Fibroblast of lung (primary cell): Measurements from ENCODE around the gene CLPSL2. TPM values are rescaled to one million over a fixed set of nuclear protein-coding genes. Genes with fewer than 3 reads are reported as not detected.

Experiments
- DNase-seq, 2 donors: peaks; one replicate each; pipeline versions ENCODE4 v3.0.0 to v3.0.0-alpha.2; 2010; ENCODE audit warnings: low read depth in 2 of 2
- H2AFZ ChIP-seq: 2 replicates; pipeline ENCODE4 v1.5.1; 2012; ENCODE audit warnings: low read length, control low read depth, inconsistent platforms
- H3K27ac ChIP-seq: 2 replicates; pipeline ENCODE4 v1.5.1; 2011; ENCODE audit warnings: low read length, control low read depth; ENCODE audit not compliant: insufficient read depth
- H3K27me3 ChIP-seq: 2 replicates; pipeline ENCODE4 v1.5.1; 2011; ENCODE audit warnings: mild to moderate bottlenecking, low read length; ENCODE audit not compliant: control insufficient read depth, insufficient read depth
- H3K36me3 ChIP-seq: 2 replicates; pipeline ENCODE4 v1.5.1; 2011; ENCODE audit warnings: low read length; ENCODE audit not compliant: control insufficient read depth, insufficient read depth
- H3K4me1 ChIP-seq: 2 replicates; pipeline ENCODE4 v1.5.1; 2011; ENCODE audit warnings: low read length; ENCODE audit not compliant: control insufficient read depth, insufficient read depth; ENCODE audit errors: extremely low read depth
- H3K4me2 ChIP-seq: 2 replicates; pipeline ENCODE4 v1.5.1; 2011; ENCODE audit warnings: low read length, control low read depth; ENCODE audit not compliant: insufficient read depth; ENCODE audit errors: extremely low read depth
- H3K4me3 ChIP-seq, 4 experiments: fragments of 200-600 bp in 1 of 4; sonication (generic) in 1 of 4; replicated peaks in 1 of 4; 2 replicates each; pipeline ENCODE4 v1.5.1; 2011 to 2016; ENCODE audit warnings: low read length in 4 of 4, low read depth in 3 of 4, mild to moderate bottlenecking in 3 of 4, control low read depth in 2 of 4, inconsistent platforms in 1 of 4, mixed read lengths in 1 of 4; ENCODE audit not compliant: insufficient read depth in 1 of 4; ENCODE audit errors: control extremely low read depth in 1 of 4
- H3K79me2 ChIP-seq: 2 replicates; pipeline ENCODE4 v1.5.1; 2012; ENCODE audit warnings: mild to moderate bottlenecking, low read length, inconsistent platforms; ENCODE audit not compliant: control insufficient read depth, insufficient read depth
- H3K9ac ChIP-seq: 2 replicates; pipeline ENCODE4 v1.5.1; 2011; ENCODE audit warnings: mild to moderate bottlenecking, low read length, control low read depth; ENCODE audit not compliant: insufficient read depth
- H3K9me3 ChIP-seq: 2 replicates; pipeline ENCODE4 v1.5.1; 2012; ENCODE audit warnings: low read depth, low read length; ENCODE audit not compliant: control insufficient read depth, insufficient read depth
- H4K20me1 ChIP-seq: 2 replicates; pipeline ENCODE4 v1.5.1; 2011; ENCODE audit warnings: low read length; ENCODE audit not compliant: control insufficient read depth, insufficient read depth; ENCODE audit errors: extremely low read depth
- CTCF ChIP-seq, 2 donors: IDR thresholded peaks in 1 of 2; conservative IDR thresholded peaks in 1 of 2; 1 replicate in 1 of 2; 2 replicates in 1 of 2; pipeline ENCODE4 v1.5.1; 2011 to 2012; ENCODE audit warnings: low read length in 2 of 2, control low read depth in 1 of 2, inconsistent platforms in 1 of 2, low read depth in 1 of 2, mild to moderate bottlenecking in 1 of 2
- EZH2 ChIP-seq: IDR thresholded peaks from 2 replicates; pipeline ENCODE4 v1.5.1; 2012; ENCODE audit warnings: low read length, control low read depth, mild to moderate bottlenecking; ENCODE audit errors: missing control alignments
- polyA plus RNA-seq, 2 donors: library from polyadenylated mRNA; depleted of rRNA in 1 of 2; stranded (reverse) in 1 of 2; unstranded in 1 of 2; fragments of >200 nt; gene quantifications; 2 replicates each; pipeline ENCODE4 v1.2.1, GENCODE V29; 2011 to 2012; ENCODE audit warnings: missing spikeins in 1 of 2
- total RNA-seq: library from RNA; depleted of rRNA; stranded (reverse); fragments of >200 nt; gene quantifications from 2 replicates; pipeline ENCODE4 v1.2.1, GENCODE V29; 2014

The CLPSL2 gene
- total and polyA plus RNA-seq, 2 donors (not counting 1 experiment from before 2014, with no cell fraction given) = not detected

GRCh38 chr6:35778437-35778836 lies 2.0 kb downstream of the CLPSL2 start:
- no peaks in the 10 kb centered on the region for H3K4me1 ChIP-seq
- peaks cover 16% of the 10 kb centered on the region for H3K27me3 ChIP-seq
- H3K4me2 ChIP-seq = no peak overlapping the region
- no peak overlapping the region for H3K9ac ChIP-seq
- H3K36me3 ChIP-seq = no peaks in the 10 kb centered on the region
- no peak overlapping the region for H2AFZ ChIP-seq
- no peaks in the 10 kb centered on the region for H3K9me3 ChIP-seq
- DNase-seq = no peak
- H3K27ac ChIP-seq = no peak overlapping the region
- no peak for TF ChIP-seq CTCF (conservative IDR thresholded peaks at IDR 0.05 in 1 of 2, IDR thresholded peaks at IDR 0.05 in 1 of 2; ENCODE audit: low read depth in 1 of 2, low read length in 2 of 2)
- no peak for TF ChIP-seq EZH2
- no peaks in the 10 kb centered on the region for H4K20me1 ChIP-seq
- H3K4me3 ChIP-seq = no peak overlapping the region
- no peaks in the 10 kb centered on the region for H3K79me2 ChIP-seq

GRCh38 chr6:35780719-35781118 lies 4.3 kb downstream of the CLPSL2 start, which contains the start of gene CLPSL1:
Gene CLPSL1, plus strand, starts transcription at chr6:35781019. Its CDS starts 92 bp downstream, at chr6:35781111.
- Histone ChIP-seq H4K20me1 (no peaks in the 10 kb centered on the region), H3K27ac (no peak within 1 kb of the TSS), H3K36me3 (no peaks in the 10 kb centered on the region), H3K27me3 (peaks cover 11% of the 10 kb centered on the region), H2AFZ (no peak within 1 kb of the TSS), H3K79me2 (no peaks in the 10 kb centered on the region), H3K4me2 (no peak within 1 kb of the TSS), H3K9me3 (no peaks in the 10 kb centered on the region), H3K4me1 (no peaks in the 10 kb centered on the region), H3K4me3 (no peak within 1 kb of the TSS), H3K9ac (no peak within 1 kb of the TSS)
- DNase-seq = no peak
- TF ChIP-seq EZH2 (no peak), CTCF (conservative IDR thresholded peaks at IDR 0.05 in 1 of 2, IDR thresholded peaks at IDR 0.05 in 1 of 2; ENCODE audit: low read depth in 1 of 2, low read length in 2 of 2) (no peak)

- H2AFZ ChIP-seq = no peak overlapping the region
- H3K27ac ChIP-seq = no peak overlapping the region
- no peaks in the 10 kb centered on the region for H3K36me3 ChIP-seq
- H3K27me3 ChIP-seq = peaks cover 12% of the 10 kb centered on the region
- H3K4me1 ChIP-seq = no peaks in the 10 kb centered on the region
- H3K4me2 ChIP-seq = no peak overlapping the region
- H3K4me3 ChIP-seq = no peak overlapping the region
- DNase-seq = no peak
- no peaks in the 10 kb centered on the region for H3K79me2 ChIP-seq
- no peaks in the 10 kb centered on the region for H4K20me1 ChIP-seq
- TF ChIP-seq EZH2 (no peak), CTCF (conservative IDR thresholded peaks at IDR 0.05 in 1 of 2, IDR thresholded peaks at IDR 0.05 in 1 of 2; ENCODE audit: low read depth in 1 of 2, low read length in 2 of 2) (no peak)
- no peak overlapping the region for H3K9ac ChIP-seq
- H3K9me3 ChIP-seq = no peaks in the 10 kb centered on the region
Measured at GRCh38 chr6:35781290-35781689, 4.9 kb downstream of the CLPSL2 start.
